ENCODE results near the gene UTRN. TPM values are rescaled to one million over a fixed set of nuclear protein-coding genes. Genes with fewer than 3 reads are reported as not detected.

The UTRN gene
- polyA plus RNA-seq, 3 donors, result 21.8 to 39.9 (median 38.5) TPM

GRCh38 chr6:144330017-144330987 lies 45.2 kb downstream of the UTRN start:
- WGBS, 3 donors, result 25 to 76% (median 75%) methylated on average over 10 of the region's 10 CpGs
- H3K27ac ChIP-seq (ENCODE audit: low read depth, low read length), result no peak overlapping the region

GRCh38 chr6:144331491-144331969 lies 46.4 kb downstream of the UTRN start:
- WGBS, 3 donors, result 63 to 70% (median 65%) methylated on average over 8 of the region's 8 CpGs
- no peak overlapping the region for H3K27ac ChIP-seq (ENCODE audit: low read depth, low read length)

- no peak overlapping the region for H3K27ac ChIP-seq (ENCODE audit: low read depth, low read length)
- 81 to 97% (median 95%) methylated on average over 3 of the region's 3 CpGs for WGBS, 3 donors
Measured at GRCh38 chr6:144332177-144332576, 47.0 kb downstream of the UTRN start.

GRCh38 chr6:144334150-144334708 lies 49.1 kb downstream of the UTRN start:
- H3K27ac ChIP-seq (ENCODE audit: low read depth, low read length), result no peak overlapping the region
- 34 to 66% (median 35%) methylated on average over 12 of the region's 12 CpGs for WGBS, 3 donors

Other genes with a start within 250 kb of the UTRN start
- 100 to 1,000 TPM; 136 to 185 (median 177) TPM for gene SF3B5, start 189.8 kb upstream of the UTRN start, polyA plus RNA-seq
- gene STX11, start 134.8 kb upstream of the UTRN start, polyA plus RNA-seq, result 10 to 100 TPM in 2 of 3 donors, 1 to 10 TPM in 1; 3.2 to 84.1 (median 21.9) TPM